HG03135 (cell line): ENCODE data around the gene PDE9A.
"Not testable (repeated sequence)": the region's sequence is repeated elsewhere in the genome, so short reads cannot be mapped to it uniquely, and the experiment has no call there.

ENCODE experiments used
- ATAC-seq: cut with Tn5 transposase; IDR thresholded peaks from one replicate; pipeline ENCODE4 v1.9.1; 2021; ENCODE audit warnings: mild to moderate bottlenecking, moderate library complexity; ENCODE audit not compliant: unreplicated experiment

PDE9A gene

DNA sequence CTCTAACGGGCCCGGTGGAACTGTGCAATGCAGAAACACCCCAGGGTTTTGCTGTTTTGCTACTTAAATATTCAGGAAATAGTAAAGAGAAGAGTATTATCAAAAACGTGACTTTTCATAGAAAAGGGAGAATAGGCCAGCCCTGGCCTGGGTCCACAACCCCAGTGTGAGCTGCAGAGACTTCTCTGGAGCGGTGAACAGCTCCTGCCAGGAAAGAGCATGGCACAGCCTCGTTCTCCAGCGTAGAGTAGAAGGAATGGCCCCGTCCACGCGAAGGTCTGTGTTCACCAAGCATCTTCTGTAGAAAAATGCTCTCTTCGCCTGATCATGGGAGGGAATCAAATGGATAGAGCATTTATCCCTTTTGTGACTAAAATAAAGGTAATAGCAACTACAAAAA, 51.4 kb downstream of the PDE9A start:
- no peak for ATAC-seq

GRCh38 chr21:42705346-42705745, 51.9 kb downstream of the PDE9A start:
- no peak for ATAC-seq

GRCh38 chr21:42705746-42706374, 52.4 kb downstream of the PDE9A start:
- no peak for ATAC-seq

GRCh38 chr21:42706765-42707164, 53.3 kb downstream of the PDE9A start:
- no peak for ATAC-seq

DNA sequence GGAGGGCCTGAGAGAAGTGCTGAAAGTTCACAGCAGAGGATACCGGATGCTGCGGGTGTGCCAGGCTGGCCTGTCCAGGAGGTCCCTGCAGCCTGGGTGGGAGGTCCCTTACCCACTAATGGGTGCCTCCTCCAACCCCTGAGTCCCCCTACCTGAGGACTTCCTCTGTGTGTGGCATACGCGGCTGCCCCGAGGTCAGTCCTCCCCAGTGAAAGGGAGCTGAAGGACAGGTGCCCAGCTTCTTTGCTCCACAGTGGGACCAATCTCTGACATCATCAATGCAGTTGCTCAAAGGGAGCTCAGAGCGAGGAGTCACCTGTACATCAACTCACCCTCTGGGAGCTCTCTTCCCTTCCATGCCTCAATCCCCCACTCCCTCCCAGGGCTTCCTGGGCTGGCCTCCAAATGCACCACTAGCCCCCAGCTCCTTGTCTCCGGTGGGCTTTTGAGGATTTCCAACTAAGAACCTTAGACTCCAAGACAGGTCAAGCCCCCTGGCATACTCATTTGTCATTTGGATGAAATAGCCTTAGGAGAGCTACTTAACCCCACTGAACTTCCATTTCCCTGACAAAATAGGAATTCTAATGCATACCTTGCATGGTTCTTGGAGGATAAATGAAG, 53.9 kb downstream of the PDE9A start:
- no peak for ATAC-seq

GRCh38 chr21:42708107-42708506, 54.7 kb downstream of the PDE9A start:
- ATAC-seq: no peak

GRCh38 chr21:42708916-42709315, 55.5 kb downstream of the PDE9A start:
- not testable (repeated sequence) for ATAC-seq

GRCh38 chr21:42711667-42712066, 58.2 kb downstream of the PDE9A start:
- ATAC-seq: no peak

- ATAC-seq: not testable (repeated sequence)
These were observed 62.0 kb downstream of the PDE9A start for GRCh38 chr21:42715427-42715826.

DNA sequence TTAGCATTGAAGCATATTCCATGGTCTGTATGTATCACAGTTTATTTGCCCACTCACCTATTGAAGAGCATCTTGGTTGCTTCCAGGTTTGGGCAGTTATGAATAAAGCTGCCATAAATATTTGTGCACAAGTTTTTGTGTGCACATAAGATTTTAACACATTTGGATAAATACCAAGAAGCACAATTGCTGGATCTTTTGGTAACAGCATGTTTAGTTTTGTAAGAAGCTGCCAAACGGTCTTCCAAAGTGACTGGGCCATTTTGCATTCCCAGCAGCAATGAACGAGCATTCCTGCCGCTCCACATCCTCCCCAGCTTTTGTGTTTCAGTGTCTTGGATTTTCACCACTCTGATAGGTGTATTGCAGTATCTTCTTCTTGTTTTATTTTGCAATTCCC, 62.7 kb downstream of the PDE9A start:
- ATAC-seq: no peak

DNA sequence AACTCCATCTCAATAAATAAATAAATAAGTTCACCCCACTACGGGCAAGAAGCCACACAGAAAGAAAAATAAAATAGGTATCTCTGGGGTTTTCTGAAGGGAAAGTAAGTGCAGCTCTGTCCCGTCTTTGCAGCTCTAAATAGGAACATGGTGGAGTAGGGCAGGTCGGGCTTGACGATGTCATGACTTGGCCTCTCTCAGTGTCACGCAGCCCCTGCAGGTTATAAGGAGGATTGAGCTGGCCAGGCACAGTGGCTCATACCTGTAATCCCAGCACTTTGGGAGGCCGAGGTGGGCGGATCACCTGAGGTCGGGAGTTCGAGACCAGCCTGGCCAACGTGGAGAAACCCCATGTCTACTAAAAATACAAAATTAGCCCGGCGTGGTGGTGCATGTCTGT, 67.1 kb downstream of the PDE9A start:
- ATAC-seq: not testable (repeated sequence)

GRCh38 chr21:42721341-42721824, 68.0 kb downstream of the PDE9A start:
- no peak for ATAC-seq

GRCh38 chr21:42722153-42722552, 68.7 kb downstream of the PDE9A start:
- no peak for ATAC-seq

DNA sequence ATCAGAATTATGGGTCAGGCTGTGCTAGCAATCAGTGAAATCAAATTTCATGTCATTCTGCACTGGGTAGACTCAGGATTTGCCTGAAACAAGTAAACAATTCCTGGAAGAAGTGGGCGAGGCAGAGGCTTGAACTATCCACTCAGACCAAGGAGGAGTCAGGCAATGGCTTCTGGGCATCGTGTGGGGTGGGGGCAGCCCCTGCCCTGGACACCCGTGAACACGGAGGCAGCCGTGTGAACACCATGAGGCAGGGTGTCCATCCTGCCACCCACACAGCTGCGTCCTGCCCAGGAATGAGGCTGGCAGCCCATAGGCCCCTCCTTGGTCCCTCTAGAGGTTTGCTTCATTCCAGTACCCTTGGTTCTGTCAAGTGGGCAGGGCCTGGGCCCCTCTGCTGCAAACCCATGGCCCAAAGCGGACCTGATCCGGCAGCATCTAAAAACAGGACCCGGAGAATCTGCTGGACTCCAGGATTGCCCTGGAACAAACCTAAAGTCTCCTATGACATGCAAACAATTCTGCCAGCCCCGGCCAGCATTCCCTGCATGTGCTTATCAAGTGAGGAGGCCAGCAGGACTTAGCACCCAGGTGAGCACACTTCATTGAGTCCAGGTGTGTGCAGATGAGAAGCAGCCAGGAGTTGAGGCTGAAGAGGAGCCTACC, 69.5 kb downstream of the PDE9A start:
- no peak for ATAC-seq

DNA sequence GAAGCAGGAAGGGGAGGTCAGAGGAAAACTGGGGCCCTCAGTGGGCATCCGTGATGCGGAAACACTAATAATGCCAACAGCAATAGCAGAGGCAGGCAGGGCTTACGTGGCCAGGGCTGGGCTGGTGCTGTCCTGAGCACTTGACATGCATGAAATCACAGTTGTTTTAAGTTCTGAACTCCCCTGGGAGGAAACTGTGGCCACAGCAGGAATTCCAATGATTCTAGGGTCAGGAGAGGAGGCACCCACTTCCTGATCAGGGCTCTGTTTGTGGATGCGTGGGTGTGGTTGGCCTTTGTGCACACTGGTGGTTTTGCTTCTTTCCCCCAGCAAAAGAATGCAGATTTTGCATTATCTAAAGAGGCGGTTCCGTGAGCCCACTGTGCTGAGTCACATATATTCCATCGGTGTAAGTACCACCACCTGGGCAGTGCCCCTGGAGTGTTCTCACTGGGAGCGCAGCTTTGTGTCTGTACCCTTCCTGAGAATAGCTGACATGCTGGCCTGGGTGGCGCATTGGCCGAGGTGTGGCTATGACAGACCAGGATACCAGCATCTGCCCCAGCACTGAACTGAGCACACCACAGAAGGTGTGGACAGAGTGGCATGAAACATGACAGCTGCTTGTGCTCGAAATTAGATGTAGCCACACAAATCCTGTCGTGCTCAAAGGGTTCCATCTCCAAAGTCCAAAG, 71.0 kb downstream of the PDE9A start:
- ATAC-seq: no peak

DNA sequence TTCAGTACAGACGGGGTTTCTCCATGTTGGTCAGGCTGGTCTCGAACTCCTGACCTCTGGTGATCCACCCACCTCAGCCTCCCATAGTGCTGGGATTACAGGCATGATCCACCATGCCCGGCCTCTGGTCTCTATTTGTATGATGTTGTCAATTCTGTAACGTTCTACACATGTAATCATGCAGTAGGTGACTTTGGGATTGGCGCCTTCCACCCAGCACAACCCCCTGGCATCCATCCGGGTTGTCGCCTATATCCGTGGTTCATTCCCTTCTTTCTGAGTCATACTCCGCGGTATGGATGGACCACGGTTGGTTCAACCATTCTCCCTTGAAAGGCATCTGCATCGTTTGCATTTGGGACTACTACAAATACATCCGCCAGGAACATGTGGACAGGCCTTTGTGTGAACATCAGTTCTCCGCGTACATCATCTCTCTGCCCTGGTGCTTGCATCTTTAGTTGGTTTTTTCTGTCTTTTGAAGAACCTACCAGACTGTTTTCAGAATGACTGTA, 72.1 kb downstream of the PDE9A start:
- ATAC-seq: no peak

- no peak for ATAC-seq
These were observed 78.0 kb downstream of the PDE9A start for GRCh38 chr21:42731264-42732032.

GRCh38 chr21:42732033-42732410, 78.6 kb downstream of the PDE9A start:
- no peak for ATAC-seq

- no peak for ATAC-seq
These were observed 79.7 kb downstream of the PDE9A start for GRCh38 chr21:42733037-42733627.

- ATAC-seq: no peak
These were observed 80.5 kb downstream of the PDE9A start for GRCh38 chr21:42733874-42734273.
